H9 (cell line): ENCODE measurements around the gene NRCAM. TPM values are rescaled to one million over a fixed set of nuclear protein-coding genes. Genes with fewer than 3 reads are reported as not detected.

Experiments
- DNase-seq: peaks from one replicate; pipeline ENCODE4 v3.0.0-alpha.2; 2017
- H2AFZ ChIP-seq: one replicate; pipeline ENCODE4 v1.6.1; 2013; ENCODE audit warnings: mild to moderate bottlenecking, low read length, control low read depth, moderate library complexity
- H2AK5ac ChIP-seq: 2 replicates; pipeline ENCODE4 v1.6.1; 2013; ENCODE audit warnings: low read length, control low read depth, mixed read lengths; ENCODE audit not compliant: insufficient read length
- H2BK120ac ChIP-seq: one replicate; pipeline ENCODE4 v1.6.1; 2013; ENCODE audit warnings: low read depth, mild to moderate bottlenecking, low read length, control low read depth, inconsistent platforms; ENCODE audit not compliant: poor library complexity, severe bottlenecking
- H2BK12ac ChIP-seq: 2 replicates; pipeline ENCODE4 v1.6.1; 2013; ENCODE audit warnings: low read length, control low read depth, mixed read lengths, low read depth; ENCODE audit not compliant: insufficient read length
- H2BK15ac ChIP-seq: 2 replicates; pipeline ENCODE4 v1.6.1; 2013; ENCODE audit warnings: low read depth, low read length, control low read depth
- H2BK20ac ChIP-seq: one replicate; pipeline ENCODE4 v1.6.1; 2013; ENCODE audit warnings: low read depth, mild to moderate bottlenecking, low read length, control low read depth, inconsistent platforms; ENCODE audit not compliant: poor library complexity, severe bottlenecking
- H2BK5ac ChIP-seq: 2 replicates; pipeline ENCODE4 v1.6.1; 2013; ENCODE audit warnings: low read length, control low read depth, mixed read lengths; ENCODE audit not compliant: insufficient read length
- H3K14ac ChIP-seq: 2 replicates; pipeline ENCODE4 v1.6.1; 2013; ENCODE audit warnings: low read length, control low read depth; ENCODE audit not compliant: insufficient read depth
- H3K18ac ChIP-seq: 2 replicates; pipeline ENCODE4 v1.6.1; 2013; ENCODE audit warnings: low read depth, mild to moderate bottlenecking, mixed read lengths, low read length, control low read depth; ENCODE audit not compliant: insufficient read length
- H3K23ac ChIP-seq: 2 replicates; pipeline ENCODE4 v1.6.1; 2013; ENCODE audit warnings: low read length, control low read depth, mixed read lengths, low read depth; ENCODE audit not compliant: insufficient read length
- H3K23me2 ChIP-seq: 2 replicates; pipeline ENCODE4 v1.6.1; 2013; ENCODE audit warnings: low read depth, mild to moderate bottlenecking, mixed read lengths, low read length, control low read depth; ENCODE audit not compliant: insufficient read length, poor library complexity, severe bottlenecking
- H3K27ac ChIP-seq: 2 replicates; pipeline ENCODE4 v1.5.1; 2013; ENCODE audit warnings: low read length, control low read depth, mixed read lengths, low read depth; ENCODE audit not compliant: insufficient read length
- H3K27me3 ChIP-seq: 2 replicates; pipeline ENCODE4 v1.6.1; 2013; ENCODE audit warnings: low read length, control low read depth, inconsistent platforms; ENCODE audit not compliant: insufficient read depth
- H3K4ac ChIP-seq: 2 replicates; pipeline ENCODE4 v1.6.1; 2013; ENCODE audit warnings: low read depth, mild to moderate bottlenecking, control low read depth, inconsistent platforms, low read length, moderate library complexity
- H3K4me1 ChIP-seq: 2 replicates; pipeline ENCODE4 v1.6.1; 2013; ENCODE audit warnings: low read length, control low read depth, inconsistent platforms; ENCODE audit not compliant: insufficient read depth
- H3K4me2 ChIP-seq: 2 replicates; pipeline ENCODE4 v1.6.1; 2013; ENCODE audit warnings: low read length, control low read depth, mixed read lengths; ENCODE audit not compliant: insufficient read length, insufficient read depth
- H3K56ac ChIP-seq: 2 replicates; pipeline ENCODE4 v1.6.1; 2013; ENCODE audit warnings: low read depth, mild to moderate bottlenecking, mixed read lengths, low read length, control low read depth; ENCODE audit not compliant: insufficient read length
- H3K79me1 ChIP-seq: 2 replicates; pipeline ENCODE4 v1.6.1; 2013; ENCODE audit warnings: low read depth, mild to moderate bottlenecking, moderate library complexity, low read length, control low read depth, inconsistent platforms; ENCODE audit not compliant: insufficient read depth, poor library complexity, severe bottlenecking
- H3K79me2 ChIP-seq: 2 replicates; pipeline ENCODE4 v1.6.1; 2013; ENCODE audit warnings: low read length, control low read depth, inconsistent platforms; ENCODE audit not compliant: insufficient read depth
- H3K9ac ChIP-seq: 2 replicates; pipeline ENCODE4 v1.6.1; 2013; ENCODE audit warnings: low read length, control low read depth, mixed read lengths; ENCODE audit not compliant: insufficient read length; ENCODE audit errors: extremely low read depth
- H3K9me3 ChIP-seq: one replicate; pipeline ENCODE4 v1.6.1; 2013; ENCODE audit warnings: low read depth, low read length, inconsistent platforms; ENCODE audit not compliant: control insufficient read depth
- H3T11ph ChIP-seq: one replicate; pipeline ENCODE4 v1.6.1; 2013; ENCODE audit warnings: mild to moderate bottlenecking, low read length, control low read depth, inconsistent platforms
- H4K20me1 ChIP-seq: one replicate; pipeline ENCODE4 v1.6.1; 2013; ENCODE audit not compliant: control insufficient read depth, insufficient read length, insufficient read depth
- H4K5ac ChIP-seq: 2 replicates; pipeline ENCODE4 v1.6.1; 2013; ENCODE audit warnings: low read depth, mild to moderate bottlenecking, mixed read lengths, low read length, control low read depth; ENCODE audit not compliant: insufficient read length
- H4K8ac ChIP-seq: replicated peaks from 2 replicates; pipeline ENCODE4 v1.6.1; 2013; ENCODE audit warnings: low read length, control low read depth, mixed read lengths, low read depth; ENCODE audit not compliant: insufficient read length
- H4K91ac ChIP-seq: 2 replicates; pipeline ENCODE4 v1.6.1; 2013; ENCODE audit warnings: low read depth, mild to moderate bottlenecking, moderate library complexity, mixed read lengths, low read length, control low read depth; ENCODE audit not compliant: insufficient read length
- H3K27ac Mint-ChIP-seq, 3 experiments: 2 replicates in 2 of 3; 3 replicates in 1 of 3; pipeline ENCODE4 v1.8.0; 2020 to 2021; ENCODE audit warnings: mixed read lengths in 3 of 3, mild to moderate bottlenecking in 1 of 3, moderate library complexity in 1 of 3
- H3K27me3 Mint-ChIP-seq: 2 replicates; pipeline ENCODE4 v1.8.0; 2021; ENCODE audit warnings: low read depth, mild to moderate bottlenecking, moderate library complexity, mixed read lengths
- H3K36me3 Mint-ChIP-seq, 3 experiments: 2 replicates in 2 of 3; 3 replicates in 1 of 3; pipeline ENCODE4 v1.8.0; 2020 to 2021; ENCODE audit warnings: low read depth in 3 of 3, mixed read lengths in 3 of 3; ENCODE audit not compliant: insufficient read depth in 1 of 3
- H3K4me1 Mint-ChIP-seq, 2 experiments: 2 replicates each; pipeline ENCODE4 v1.8.0; 2020; ENCODE audit warnings: mixed read lengths in 2 of 2
- H3K4me3 Mint-ChIP-seq, 2 experiments: 2 replicates in 1 of 2; 3 replicates in 1 of 2; pipeline ENCODE4 v1.8.0; 2020 to 2021; ENCODE audit warnings: mild to moderate bottlenecking in 2 of 2, mixed read lengths in 2 of 2, moderate library complexity in 1 of 2
- H3K9me3 Mint-ChIP-seq, 2 experiments: 2 replicates in 1 of 2; 3 replicates in 1 of 2; pipeline ENCODE4 v1.8.0; 2020; ENCODE audit warnings: mild to moderate bottlenecking in 2 of 2, mixed read lengths in 2 of 2, moderate library complexity in 1 of 2
- WGBS: extraction: QIAGEN DNeasy Blood & Tissue Kit; methylation state at CpG from one replicate; pipeline ENCODE4 v1.1.7; 2013; ENCODE audit warnings: missing lambda C conversion rate, low lambda C conversion rate, mixed read lengths; ENCODE audit not compliant: insufficient read length; ENCODE audit errors: extremely low coverage; 5-methylcytosine and 5-hydroxymethylcytosine counted together
- total RNA-seq: library from RNA; stranded (reverse); gene quantifications from 2 replicates; pipeline ENCODE4 v1.2.1, GENCODE V29; 2021
- TF ChIP-seq, protein P1 (sequence below): fragments of 200-600 bp; sonication (generic); conservative IDR thresholded peaks from 3 replicates; pipeline ENCODE4 v1.8.0; 2021; ENCODE audit warnings: antibody characterized with exemption, mild to moderate bottlenecking

Gene NRCAM
- total RNA-seq, 1 experiment from 2014 or later = 2.3 TPM

DNA sequence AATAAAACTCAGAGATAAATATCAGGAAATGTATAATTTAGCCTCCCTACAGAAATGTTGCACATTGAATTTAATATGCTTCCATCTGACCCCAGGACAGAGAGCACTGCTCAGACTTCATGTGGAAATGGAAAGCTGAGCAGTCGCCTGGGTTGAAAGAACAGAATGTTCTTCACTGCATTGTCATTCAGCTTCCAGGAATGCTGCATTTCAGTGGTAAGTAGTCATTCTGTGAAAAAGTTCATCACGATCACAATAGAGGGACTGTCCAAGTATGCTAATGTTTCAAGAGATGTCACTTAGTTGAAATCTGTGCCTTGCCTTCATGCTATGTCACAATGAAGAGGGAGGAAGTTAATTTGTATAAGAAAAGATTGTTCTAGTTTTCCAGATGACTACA is 147.3 kb downstream of the NRCAM start:
- no peaks in the 10 kb centered on the region for H3K79me2 ChIP-seq
- H4K91ac ChIP-seq = no peak overlapping the region
- no CpG with 5 or more reads among the region's 2 CpGs for WGBS
- no peak overlapping the region for H4K8ac ChIP-seq
- Mint-ChIP-seq H3K27ac (no peak overlapping the region), H3K9me3 (no peaks in the 10 kb centered on the region), H3K36me3 (no peaks in the 10 kb centered on the region), H3K4me3 (no peak overlapping the region), H3K27me3 (no peaks in the 10 kb centered on the region), H3K4me1 (peaks cover 11 to 15% of the 10 kb centered on the region in 2 experiments)
- TF ChIP-seq, protein P1, sequence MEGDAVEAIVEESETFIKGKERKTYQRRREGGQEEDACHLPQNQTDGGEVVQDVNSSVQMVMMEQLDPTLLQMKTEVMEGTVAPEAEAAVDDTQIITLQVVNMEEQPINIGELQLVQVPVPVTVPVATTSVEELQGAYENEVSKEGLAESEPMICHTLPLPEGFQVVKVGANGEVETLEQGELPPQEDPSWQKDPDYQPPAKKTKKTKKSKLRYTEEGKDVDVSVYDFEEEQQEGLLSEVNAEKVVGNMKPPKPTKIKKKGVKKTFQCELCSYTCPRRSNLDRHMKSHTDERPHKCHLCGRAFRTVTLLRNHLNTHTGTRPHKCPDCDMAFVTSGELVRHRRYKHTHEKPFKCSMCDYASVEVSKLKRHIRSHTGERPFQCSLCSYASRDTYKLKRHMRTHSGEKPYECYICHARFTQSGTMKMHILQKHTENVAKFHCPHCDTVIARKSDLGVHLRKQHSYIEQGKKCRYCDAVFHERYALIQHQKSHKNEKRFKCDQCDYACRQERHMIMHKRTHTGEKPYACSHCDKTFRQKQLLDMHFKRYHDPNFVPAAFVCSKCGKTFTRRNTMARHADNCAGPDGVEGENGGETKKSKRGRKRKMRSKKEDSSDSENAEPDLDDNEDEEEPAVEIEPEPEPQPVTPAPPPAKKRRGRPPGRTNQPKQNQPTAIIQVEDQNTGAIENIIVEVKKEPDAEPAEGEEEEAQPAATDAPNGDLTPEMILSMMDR = no peak
- no peak for DNase-seq
- H3K56ac ChIP-seq = no peak overlapping the region
- no peak overlapping the region for H3K4me2 ChIP-seq
- no peak overlapping the region for H3K27ac ChIP-seq
- no peaks in the 10 kb centered on the region for H3K23me2 ChIP-seq
- no peak overlapping the region for H2AK5ac ChIP-seq
- no peak overlapping the region for H2BK15ac ChIP-seq
- H3K23ac ChIP-seq = no peak overlapping the region
- H3K18ac ChIP-seq = no peak overlapping the region
- H3K9me3 ChIP-seq = no peaks in the 10 kb centered on the region
- no peaks in the 10 kb centered on the region; the same call in 1 of the 2 replicates for H3K4me1 ChIP-seq
- H4K5ac ChIP-seq = no peak overlapping the region
- no peak overlapping the region for H2BK12ac ChIP-seq
- H3K14ac ChIP-seq = no peak overlapping the region
- no peak overlapping the region for H2BK120ac ChIP-seq
- no peaks in the 10 kb centered on the region for H4K20me1 ChIP-seq
- H2BK5ac ChIP-seq = no peak overlapping the region
- no peak overlapping the region for H2AFZ ChIP-seq
- no peak overlapping the region for H2BK20ac ChIP-seq
- no peak overlapping the region for H3K4ac ChIP-seq
- no peaks in the 10 kb centered on the region for H3K27me3 ChIP-seq
- H3T11ph ChIP-seq = no peak overlapping the region
- H3K9ac ChIP-seq = no peak overlapping the region
- H3K79me1 ChIP-seq = no peaks in the 10 kb centered on the region
